Measurements from ENCODE around the gene MT1G.

DNA sequence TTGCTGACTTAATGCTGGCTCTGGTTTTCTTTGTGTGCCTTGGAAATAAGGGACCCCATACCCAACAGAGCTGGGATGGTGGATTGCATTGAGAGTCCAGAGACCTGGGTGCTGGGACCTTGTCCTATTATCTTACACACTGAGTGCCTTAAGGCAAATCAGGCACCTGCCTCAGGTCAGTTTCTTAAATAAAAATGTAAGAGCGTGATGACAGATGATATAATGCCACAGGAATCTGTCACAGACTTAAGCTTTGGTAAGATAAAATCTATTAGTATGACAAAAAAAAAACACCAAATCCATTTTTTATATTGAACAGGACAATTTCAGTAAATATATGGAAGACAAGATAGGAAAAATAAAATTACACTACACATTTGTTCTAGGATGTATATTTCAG is 27.8 kb downstream of the MT1G start:
- TF ChIP-seq, protein P1, sequence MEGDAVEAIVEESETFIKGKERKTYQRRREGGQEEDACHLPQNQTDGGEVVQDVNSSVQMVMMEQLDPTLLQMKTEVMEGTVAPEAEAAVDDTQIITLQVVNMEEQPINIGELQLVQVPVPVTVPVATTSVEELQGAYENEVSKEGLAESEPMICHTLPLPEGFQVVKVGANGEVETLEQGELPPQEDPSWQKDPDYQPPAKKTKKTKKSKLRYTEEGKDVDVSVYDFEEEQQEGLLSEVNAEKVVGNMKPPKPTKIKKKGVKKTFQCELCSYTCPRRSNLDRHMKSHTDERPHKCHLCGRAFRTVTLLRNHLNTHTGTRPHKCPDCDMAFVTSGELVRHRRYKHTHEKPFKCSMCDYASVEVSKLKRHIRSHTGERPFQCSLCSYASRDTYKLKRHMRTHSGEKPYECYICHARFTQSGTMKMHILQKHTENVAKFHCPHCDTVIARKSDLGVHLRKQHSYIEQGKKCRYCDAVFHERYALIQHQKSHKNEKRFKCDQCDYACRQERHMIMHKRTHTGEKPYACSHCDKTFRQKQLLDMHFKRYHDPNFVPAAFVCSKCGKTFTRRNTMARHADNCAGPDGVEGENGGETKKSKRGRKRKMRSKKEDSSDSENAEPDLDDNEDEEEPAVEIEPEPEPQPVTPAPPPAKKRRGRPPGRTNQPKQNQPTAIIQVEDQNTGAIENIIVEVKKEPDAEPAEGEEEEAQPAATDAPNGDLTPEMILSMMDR (IDR thresholded peaks at IDR 0.05; ENCODE audit: low read length): no peak
- no peak for TF ChIP-seq EZH2 (IDR thresholded peaks at IDR 0.05; ENCODE audit: borderline replicate concordance, low read length)

Data from OCI-LY1 (cell line).